ENCODE data around the gene NCOA7.

DNA sequence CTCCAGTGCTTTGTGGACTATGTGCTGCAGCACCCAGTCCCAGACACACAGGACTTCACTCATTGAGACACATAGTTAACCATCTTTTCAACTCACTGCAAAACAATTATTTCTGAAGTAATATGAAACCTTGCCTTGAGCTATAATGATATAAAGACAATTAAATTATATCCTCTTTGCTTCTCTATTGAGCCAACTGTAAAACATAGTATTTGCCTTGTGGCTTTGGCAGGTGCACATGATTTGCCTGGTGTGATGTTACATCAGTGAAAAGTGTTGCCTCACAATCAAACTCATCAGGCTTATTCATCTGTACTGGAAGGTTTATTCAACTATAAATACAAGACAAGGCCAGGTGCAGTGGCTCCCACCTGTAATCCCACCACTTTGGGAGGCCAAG lies 80.6 kb downstream of the NCOA7 start:
- TF ChIP-seq, protein P1, sequence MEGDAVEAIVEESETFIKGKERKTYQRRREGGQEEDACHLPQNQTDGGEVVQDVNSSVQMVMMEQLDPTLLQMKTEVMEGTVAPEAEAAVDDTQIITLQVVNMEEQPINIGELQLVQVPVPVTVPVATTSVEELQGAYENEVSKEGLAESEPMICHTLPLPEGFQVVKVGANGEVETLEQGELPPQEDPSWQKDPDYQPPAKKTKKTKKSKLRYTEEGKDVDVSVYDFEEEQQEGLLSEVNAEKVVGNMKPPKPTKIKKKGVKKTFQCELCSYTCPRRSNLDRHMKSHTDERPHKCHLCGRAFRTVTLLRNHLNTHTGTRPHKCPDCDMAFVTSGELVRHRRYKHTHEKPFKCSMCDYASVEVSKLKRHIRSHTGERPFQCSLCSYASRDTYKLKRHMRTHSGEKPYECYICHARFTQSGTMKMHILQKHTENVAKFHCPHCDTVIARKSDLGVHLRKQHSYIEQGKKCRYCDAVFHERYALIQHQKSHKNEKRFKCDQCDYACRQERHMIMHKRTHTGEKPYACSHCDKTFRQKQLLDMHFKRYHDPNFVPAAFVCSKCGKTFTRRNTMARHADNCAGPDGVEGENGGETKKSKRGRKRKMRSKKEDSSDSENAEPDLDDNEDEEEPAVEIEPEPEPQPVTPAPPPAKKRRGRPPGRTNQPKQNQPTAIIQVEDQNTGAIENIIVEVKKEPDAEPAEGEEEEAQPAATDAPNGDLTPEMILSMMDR (IDR thresholded peaks at IDR 0.05) = no peak
- TF ChIP-seq POLR2AphosphoS5 (IDR thresholded peaks at IDR 0.05) = no peak
